Karpas-422 (cell line): ENCODE results near the gene TEX52. TPM values are rescaled to one million over a fixed set of nuclear protein-coding genes. Genes with fewer than 3 reads are reported as not detected.

Experiments used
- DNase-seq: peaks from one replicate; pipeline ENCODE4 v3.0.0-alpha.2; 2015
- H2AFZ ChIP-seq: fragments of 200-600 bp; sonication (generic); 2 replicates; pipeline ENCODE4 v1.6.1; 2014; ENCODE audit warnings: antibody characterized with exemption, low read length, mixed read lengths
- H3K27ac ChIP-seq: fragments of 200-600 bp; sonication (generic); 2 replicates; pipeline ENCODE4 v1.5.1; 2014; ENCODE audit warnings: mild to moderate bottlenecking, low read length, moderate library complexity
- H3K27me3 ChIP-seq: fragments of 200-600 bp; sonication (generic); 2 replicates; pipeline ENCODE4 v1.6.1; 2014; ENCODE audit warnings: low read length, mixed read lengths
- H3K36me3 ChIP-seq: fragments of 200-600 bp; sonication (generic); 2 replicates; pipeline ENCODE4 v1.6.1; 2014; ENCODE audit warnings: low read length, mixed read lengths; ENCODE audit not compliant: insufficient read depth
- H3K4me1 ChIP-seq: fragments of 200-600 bp; sonication (generic); 2 replicates; pipeline ENCODE4 v1.6.1; 2014; ENCODE audit warnings: mild to moderate bottlenecking, low read length, mixed read lengths
- H3K4me2 ChIP-seq: fragments of 200-600 bp; sonication (generic); 2 replicates; pipeline ENCODE4 v1.6.1; 2014; ENCODE audit warnings: low read length, low read depth, mild to moderate bottlenecking; ENCODE audit not compliant: poor library complexity, severe bottlenecking
- H3K4me3 ChIP-seq: fragments of 200-600 bp; sonication (generic); 2 replicates; pipeline ENCODE4 v1.5.1; 2014; ENCODE audit warnings: mild to moderate bottlenecking, antibody characterized with exemption, low read length, mixed read lengths
- H3K79me2 ChIP-seq: fragments of 200-600 bp; sonication (generic); 2 replicates; pipeline ENCODE4 v1.6.1; 2014; ENCODE audit warnings: mild to moderate bottlenecking, low read length, mixed read lengths
- H3K9ac ChIP-seq: fragments of 200-600 bp; sonication (generic); 2 replicates; pipeline ENCODE4 v1.6.0; 2014; ENCODE audit warnings: low read length
- H3K9me2 ChIP-seq: fragments of 200-600 bp; sonication (generic), shearing (Covaris generic); replicated peaks from 2 replicates; pipeline ENCODE4 v1.6.0; 2014; ENCODE audit warnings: mild to moderate bottlenecking, low read length, moderate library complexity; ENCODE audit not compliant: insufficient read depth
- H3K9me3 ChIP-seq: fragments of 300-700, 200-600 bp; sonication (generic); 2 replicates; pipeline ENCODE4 v1.6.1; 2014; ENCODE audit warnings: low read length, mixed read lengths
- H4K20me1 ChIP-seq: fragments of 200-600 bp; sonication (generic); 2 replicates; pipeline ENCODE4 v1.6.1; 2014; ENCODE audit warnings: mild to moderate bottlenecking, antibody characterized with exemption, low read length, low read depth; ENCODE audit not compliant: insufficient read depth
- total RNA-seq: library from RNA; depleted of rRNA; stranded (reverse); fragments of >200 nt; shearing (Covaris generic); gene quantifications from 2 replicates; pipeline ENCODE4 v1.2.3, GENCODE V29; 2014; ENCODE audit warnings: low replicate concordance

TEX52 gene
- total RNA-seq, 1 experiment from 2014 or later: not detected

- no peaks in the 10 kb centered on the region for H3K79me2 ChIP-seq
- H3K9me2 ChIP-seq: no peaks in the 10 kb centered on the region
- H3K4me1 ChIP-seq: peaks cover 10% of the 10 kb centered on the region
- no peak for DNase-seq
- no peaks in the 10 kb centered on the region for H3K27me3 ChIP-seq
- no peaks in the 10 kb centered on the region for H3K36me3 ChIP-seq
- no peak overlapping the region for H3K9ac ChIP-seq
- H3K9me3 ChIP-seq: no peaks in the 10 kb centered on the region
- no peak overlapping the region for H3K4me2 ChIP-seq
- H4K20me1 ChIP-seq: no peaks in the 10 kb centered on the region
- H3K4me3 ChIP-seq: no peak overlapping the region
- H3K27ac ChIP-seq: no peak overlapping the region
- H2AFZ ChIP-seq: no peak overlapping the region
Observed at GRCh38 chr12:2851931-2852330, 4.9 kb downstream of the TEX52 start.

- Histone ChIP-seq H3K36me3 (peaks cover 5% of the 10 kb centered on the region; the same call in 1 of the 2 replicates), H3K4me1 (no peaks in the 10 kb centered on the region), H3K9ac (no peak overlapping the region), H3K27me3 (no peaks in the 10 kb centered on the region), H3K4me3 (no peak overlapping the region), H3K79me2 (no peaks in the 10 kb centered on the region), H3K27ac (no peak overlapping the region), H3K9me3 (no peaks in the 10 kb centered on the region), H2AFZ (no peak overlapping the region), H3K9me2 (no peaks in the 10 kb centered on the region), H3K4me2 (no peak overlapping the region), H4K20me1 (no peaks in the 10 kb centered on the region)
- DNase-seq: no peak
Observed at GRCh38 chr12:2845280-2845679, 11.6 kb downstream of the TEX52 start.

- Histone ChIP-seq H3K4me2 (no peak overlapping the region), H3K36me3 (peaks cover 5% of the 10 kb centered on the region; the same call in 1 of the 2 replicates), H4K20me1 (no peaks in the 10 kb centered on the region), H3K9ac (no peak overlapping the region), H2AFZ (no peak overlapping the region), H3K9me3 (no peaks in the 10 kb centered on the region), H3K4me3 (no peak overlapping the region), H3K27ac (no peak overlapping the region), H3K27me3 (no peaks in the 10 kb centered on the region), H3K9me2 (no peaks in the 10 kb centered on the region), H3K79me2 (no peaks in the 10 kb centered on the region), H3K4me1 (no peaks in the 10 kb centered on the region)
- DNase-seq: no peak
Observed at GRCh38 chr12:2844786-2845185, 12.1 kb downstream of the TEX52 start.

GRCh38 chr12:2842948-2843347 is 13.9 kb downstream of the TEX52 start:
- Histone ChIP-seq H3K27me3 (no peaks in the 10 kb centered on the region), H3K4me2 (no peak overlapping the region), H3K4me3 (no peak overlapping the region), H3K9me2 (no peaks in the 10 kb centered on the region), H4K20me1 (no peaks in the 10 kb centered on the region), H3K79me2 (no peaks in the 10 kb centered on the region), H3K4me1 (no peaks in the 10 kb centered on the region), H3K9ac (no peak overlapping the region), H3K9me3 (no peaks in the 10 kb centered on the region), H3K36me3 (peaks cover 11% of the 10 kb centered on the region; the same call in 1 of the 2 replicates), H2AFZ (no peak overlapping the region), H3K27ac (no peak overlapping the region)
- DNase-seq: no peak

- Histone ChIP-seq H3K4me2 (no peak overlapping the region), H3K9me3 (no peaks in the 10 kb centered on the region), H3K9ac (no peak overlapping the region), H3K27ac (no peak overlapping the region), H2AFZ (no peak overlapping the region), H3K4me3 (no peak overlapping the region), H4K20me1 (no peaks in the 10 kb centered on the region), H3K36me3 (peaks cover 19% of the 10 kb centered on the region; the same call in 1 of the 2 replicates), H3K79me2 (no peaks in the 10 kb centered on the region), H3K27me3 (no peaks in the 10 kb centered on the region), H3K9me2 (no peaks in the 10 kb centered on the region), H3K4me1 (no peaks in the 10 kb centered on the region)
- DNase-seq: no peak
Observed at GRCh38 chr12:2841056-2841650, 15.7 kb downstream of the TEX52 start.

- no peak for DNase-seq
- H2AFZ ChIP-seq: no peak overlapping the region
- no peaks in the 10 kb centered on the region for H3K79me2 ChIP-seq
- no peaks in the 10 kb centered on the region for H3K9me2 ChIP-seq
- H3K9ac ChIP-seq: no peak overlapping the region
- no peaks in the 10 kb centered on the region for H3K9me3 ChIP-seq
- no peaks in the 10 kb centered on the region; the same call in 1 of the 2 replicates for H3K4me1 ChIP-seq
- H4K20me1 ChIP-seq: no peaks in the 10 kb centered on the region
- no peak overlapping the region for H3K27ac ChIP-seq
- H3K4me3 ChIP-seq: no peak overlapping the region
- no peak overlapping the region for H3K4me2 ChIP-seq
- H3K27me3 ChIP-seq: no peaks in the 10 kb centered on the region
- H3K36me3 ChIP-seq: peaks cover 19% of the 10 kb centered on the region; the same call in 1 of the 2 replicates
Observed at GRCh38 chr12:2836574-2836973, 20.3 kb downstream of the TEX52 start.

GRCh38 chr12:2835691-2836403 is 21.0 kb downstream of the TEX52 start:
- no peaks in the 10 kb centered on the region for H3K9me3 ChIP-seq
- DNase-seq: no peak
- H4K20me1 ChIP-seq: no peaks in the 10 kb centered on the region
- H3K4me1 ChIP-seq: no peaks in the 10 kb centered on the region; the same call in 1 of the 2 replicates
- no peak overlapping the region for H3K4me3 ChIP-seq
- H2AFZ ChIP-seq: no peak overlapping the region
- peaks cover 19% of the 10 kb centered on the region; the same call in 1 of the 2 replicates for H3K36me3 ChIP-seq
- H3K4me2 ChIP-seq: no peak overlapping the region
- no peaks in the 10 kb centered on the region for H3K79me2 ChIP-seq
- H3K9me2 ChIP-seq: no peaks in the 10 kb centered on the region
- H3K27me3 ChIP-seq: no peaks in the 10 kb centered on the region
- H3K27ac ChIP-seq: no peak overlapping the region
- no peak overlapping the region for H3K9ac ChIP-seq

GRCh38 chr12:2834581-2835491 is 22.0 kb downstream of the TEX52 start, which contains the start of gene NRIP2:
NRIP2 (minus strand) TSS chr12:2835035; CDS start chr12:2834983, 52 bp downstream.
- Histone ChIP-seq H3K9ac (no peak within 1 kb of the TSS), H3K4me1 (no peaks in the 10 kb centered on the region; the same call in 1 of the 2 replicates), H3K9me3 (no peaks in the 10 kb centered on the region), H3K9me2 (no peaks in the 10 kb centered on the region), H3K4me2 (no peak within 1 kb of the TSS), H3K27me3 (no peaks in the 10 kb centered on the region), H3K36me3 (peaks cover 19% of the 10 kb centered on the region; the same call in 1 of the 2 replicates), H3K79me2 (no peaks in the 10 kb centered on the region), H2AFZ (no peak within 1 kb of the TSS), H3K27ac (no peak within 1 kb of the TSS), H4K20me1 (no peaks in the 10 kb centered on the region), H3K4me3 (no peak within 1 kb of the TSS)
- no peak for DNase-seq
